Measurements from ENCODE around the gene AK2.

DNA sequence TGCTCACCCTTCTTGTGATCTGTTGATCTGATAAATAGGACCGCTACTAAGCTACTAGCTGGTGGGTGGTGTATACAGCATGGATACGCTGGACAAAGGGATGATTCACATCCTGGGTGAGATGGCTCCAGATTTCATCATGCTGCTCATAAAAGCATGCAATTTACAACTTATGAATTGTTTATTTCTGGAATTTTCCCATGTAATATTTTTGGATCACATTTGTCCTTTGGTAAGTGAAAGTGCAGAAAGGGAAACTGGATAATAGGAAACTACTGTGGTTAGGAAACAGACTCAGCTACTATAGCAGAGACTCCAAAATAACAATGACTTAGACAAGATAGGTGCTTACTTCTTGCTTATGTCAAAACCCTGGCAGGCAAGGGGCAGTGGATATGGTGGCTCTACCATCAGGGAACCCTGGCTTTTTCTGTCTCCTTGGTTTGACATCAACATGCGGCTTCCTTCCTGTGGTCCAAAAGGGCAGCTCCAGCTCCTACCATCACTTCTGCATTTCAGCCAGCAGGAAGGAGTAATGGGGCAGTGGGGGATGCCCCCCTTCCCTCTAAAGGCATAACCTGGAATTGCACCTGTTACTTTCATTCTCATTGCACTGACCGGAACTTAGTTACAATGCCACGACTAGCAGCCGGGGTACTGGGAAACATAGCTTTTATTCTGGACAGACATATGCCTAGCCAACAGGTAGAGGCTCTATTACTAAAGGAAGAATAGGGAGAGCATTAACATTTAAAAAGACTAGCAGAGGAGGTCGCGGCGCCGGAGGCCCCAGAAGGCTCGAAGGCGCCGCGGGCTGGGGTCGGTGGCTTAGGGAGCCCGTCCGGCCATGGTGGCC is 13.8 kb upstream of the AK2 start:
- TF ChIP-seq, protein P1, sequence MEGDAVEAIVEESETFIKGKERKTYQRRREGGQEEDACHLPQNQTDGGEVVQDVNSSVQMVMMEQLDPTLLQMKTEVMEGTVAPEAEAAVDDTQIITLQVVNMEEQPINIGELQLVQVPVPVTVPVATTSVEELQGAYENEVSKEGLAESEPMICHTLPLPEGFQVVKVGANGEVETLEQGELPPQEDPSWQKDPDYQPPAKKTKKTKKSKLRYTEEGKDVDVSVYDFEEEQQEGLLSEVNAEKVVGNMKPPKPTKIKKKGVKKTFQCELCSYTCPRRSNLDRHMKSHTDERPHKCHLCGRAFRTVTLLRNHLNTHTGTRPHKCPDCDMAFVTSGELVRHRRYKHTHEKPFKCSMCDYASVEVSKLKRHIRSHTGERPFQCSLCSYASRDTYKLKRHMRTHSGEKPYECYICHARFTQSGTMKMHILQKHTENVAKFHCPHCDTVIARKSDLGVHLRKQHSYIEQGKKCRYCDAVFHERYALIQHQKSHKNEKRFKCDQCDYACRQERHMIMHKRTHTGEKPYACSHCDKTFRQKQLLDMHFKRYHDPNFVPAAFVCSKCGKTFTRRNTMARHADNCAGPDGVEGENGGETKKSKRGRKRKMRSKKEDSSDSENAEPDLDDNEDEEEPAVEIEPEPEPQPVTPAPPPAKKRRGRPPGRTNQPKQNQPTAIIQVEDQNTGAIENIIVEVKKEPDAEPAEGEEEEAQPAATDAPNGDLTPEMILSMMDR (IDR thresholded peaks at IDR 0.05) = no peak
- TF ChIP-seq POLR2A (IDR thresholded peaks at IDR 0.05) = no peak
- TF ChIP-seq POLR2AphosphoS5 (IDR thresholded peaks at IDR 0.05; ENCODE audit: insufficient read depth in 1 of 2, low read depth in 1 of 2) = no peak
